H9 (cell line): ENCODE measurements around the gene CDKL1. TPM values are rescaled to one million over a fixed set of nuclear protein-coding genes. Genes with fewer than 3 reads are reported as not detected.

Experiments
- DNase-seq: peaks from one replicate; pipeline ENCODE4 v3.0.0-alpha.2; 2017
- H2AFZ ChIP-seq: one replicate; pipeline ENCODE4 v1.6.1; 2013; ENCODE audit warnings: mild to moderate bottlenecking, low read length, control low read depth, moderate library complexity
- H2AK5ac ChIP-seq: 2 replicates; pipeline ENCODE4 v1.6.1; 2013; ENCODE audit warnings: low read length, control low read depth, mixed read lengths; ENCODE audit not compliant: insufficient read length
- H2BK120ac ChIP-seq: one replicate; pipeline ENCODE4 v1.6.1; 2013; ENCODE audit warnings: low read depth, mild to moderate bottlenecking, low read length, control low read depth, inconsistent platforms; ENCODE audit not compliant: poor library complexity, severe bottlenecking
- H2BK12ac ChIP-seq: 2 replicates; pipeline ENCODE4 v1.6.1; 2013; ENCODE audit warnings: low read length, control low read depth, mixed read lengths, low read depth; ENCODE audit not compliant: insufficient read length
- H2BK15ac ChIP-seq: 2 replicates; pipeline ENCODE4 v1.6.1; 2013; ENCODE audit warnings: low read depth, low read length, control low read depth
- H2BK20ac ChIP-seq: one replicate; pipeline ENCODE4 v1.6.1; 2013; ENCODE audit warnings: low read depth, mild to moderate bottlenecking, low read length, control low read depth, inconsistent platforms; ENCODE audit not compliant: poor library complexity, severe bottlenecking
- H2BK5ac ChIP-seq: 2 replicates; pipeline ENCODE4 v1.6.1; 2013; ENCODE audit warnings: low read length, control low read depth, mixed read lengths; ENCODE audit not compliant: insufficient read length
- H3K14ac ChIP-seq: 2 replicates; pipeline ENCODE4 v1.6.1; 2013; ENCODE audit warnings: low read length, control low read depth; ENCODE audit not compliant: insufficient read depth
- H3K18ac ChIP-seq: 2 replicates; pipeline ENCODE4 v1.6.1; 2013; ENCODE audit warnings: low read depth, mild to moderate bottlenecking, mixed read lengths, low read length, control low read depth; ENCODE audit not compliant: insufficient read length
- H3K23ac ChIP-seq: 2 replicates; pipeline ENCODE4 v1.6.1; 2013; ENCODE audit warnings: low read length, control low read depth, mixed read lengths, low read depth; ENCODE audit not compliant: insufficient read length
- H3K23me2 ChIP-seq: 2 replicates; pipeline ENCODE4 v1.6.1; 2013; ENCODE audit warnings: low read depth, mild to moderate bottlenecking, mixed read lengths, low read length, control low read depth; ENCODE audit not compliant: insufficient read length, poor library complexity, severe bottlenecking
- H3K27ac ChIP-seq: 2 replicates; pipeline ENCODE4 v1.5.1; 2013; ENCODE audit warnings: low read length, control low read depth, mixed read lengths, low read depth; ENCODE audit not compliant: insufficient read length
- H3K27me3 ChIP-seq: 2 replicates; pipeline ENCODE4 v1.6.1; 2013; ENCODE audit warnings: low read length, control low read depth, inconsistent platforms; ENCODE audit not compliant: insufficient read depth
- H3K4ac ChIP-seq: 2 replicates; pipeline ENCODE4 v1.6.1; 2013; ENCODE audit warnings: low read depth, mild to moderate bottlenecking, control low read depth, inconsistent platforms, low read length, moderate library complexity
- H3K4me1 ChIP-seq: 2 replicates; pipeline ENCODE4 v1.6.1; 2013; ENCODE audit warnings: low read length, control low read depth, inconsistent platforms; ENCODE audit not compliant: insufficient read depth
- H3K4me2 ChIP-seq: 2 replicates; pipeline ENCODE4 v1.6.1; 2013; ENCODE audit warnings: low read length, control low read depth, mixed read lengths; ENCODE audit not compliant: insufficient read length, insufficient read depth
- H3K56ac ChIP-seq: 2 replicates; pipeline ENCODE4 v1.6.1; 2013; ENCODE audit warnings: low read depth, mild to moderate bottlenecking, mixed read lengths, low read length, control low read depth; ENCODE audit not compliant: insufficient read length
- H3K79me1 ChIP-seq: 2 replicates; pipeline ENCODE4 v1.6.1; 2013; ENCODE audit warnings: low read depth, mild to moderate bottlenecking, moderate library complexity, low read length, control low read depth, inconsistent platforms; ENCODE audit not compliant: insufficient read depth, poor library complexity, severe bottlenecking
- H3K79me2 ChIP-seq: 2 replicates; pipeline ENCODE4 v1.6.1; 2013; ENCODE audit warnings: low read length, control low read depth, inconsistent platforms; ENCODE audit not compliant: insufficient read depth
- H3K9ac ChIP-seq: 2 replicates; pipeline ENCODE4 v1.6.1; 2013; ENCODE audit warnings: low read length, control low read depth, mixed read lengths; ENCODE audit not compliant: insufficient read length; ENCODE audit errors: extremely low read depth
- H3K9me3 ChIP-seq: one replicate; pipeline ENCODE4 v1.6.1; 2013; ENCODE audit warnings: low read depth, low read length, inconsistent platforms; ENCODE audit not compliant: control insufficient read depth
- H3T11ph ChIP-seq: one replicate; pipeline ENCODE4 v1.6.1; 2013; ENCODE audit warnings: mild to moderate bottlenecking, low read length, control low read depth, inconsistent platforms
- H4K20me1 ChIP-seq: one replicate; pipeline ENCODE4 v1.6.1; 2013; ENCODE audit not compliant: control insufficient read depth, insufficient read length, insufficient read depth
- H4K5ac ChIP-seq: 2 replicates; pipeline ENCODE4 v1.6.1; 2013; ENCODE audit warnings: low read depth, mild to moderate bottlenecking, mixed read lengths, low read length, control low read depth; ENCODE audit not compliant: insufficient read length
- H4K8ac ChIP-seq: replicated peaks from 2 replicates; pipeline ENCODE4 v1.6.1; 2013; ENCODE audit warnings: low read length, control low read depth, mixed read lengths, low read depth; ENCODE audit not compliant: insufficient read length
- H4K91ac ChIP-seq: 2 replicates; pipeline ENCODE4 v1.6.1; 2013; ENCODE audit warnings: low read depth, mild to moderate bottlenecking, moderate library complexity, mixed read lengths, low read length, control low read depth; ENCODE audit not compliant: insufficient read length
- H3K27ac Mint-ChIP-seq, 3 experiments: 2 replicates in 2 of 3; 3 replicates in 1 of 3; pipeline ENCODE4 v1.8.0; 2020 to 2021; ENCODE audit warnings: mixed read lengths in 3 of 3, mild to moderate bottlenecking in 1 of 3, moderate library complexity in 1 of 3
- H3K27me3 Mint-ChIP-seq: 2 replicates; pipeline ENCODE4 v1.8.0; 2021; ENCODE audit warnings: low read depth, mild to moderate bottlenecking, moderate library complexity, mixed read lengths
- H3K36me3 Mint-ChIP-seq, 3 experiments: 2 replicates in 2 of 3; 3 replicates in 1 of 3; pipeline ENCODE4 v1.8.0; 2020 to 2021; ENCODE audit warnings: low read depth in 3 of 3, mixed read lengths in 3 of 3; ENCODE audit not compliant: insufficient read depth in 1 of 3
- H3K4me1 Mint-ChIP-seq, 2 experiments: 2 replicates each; pipeline ENCODE4 v1.8.0; 2020; ENCODE audit warnings: mixed read lengths in 2 of 2
- H3K4me3 Mint-ChIP-seq, 2 experiments: 2 replicates in 1 of 2; 3 replicates in 1 of 2; pipeline ENCODE4 v1.8.0; 2020 to 2021; ENCODE audit warnings: mild to moderate bottlenecking in 2 of 2, mixed read lengths in 2 of 2, moderate library complexity in 1 of 2
- H3K9me3 Mint-ChIP-seq, 2 experiments: 2 replicates in 1 of 2; 3 replicates in 1 of 2; pipeline ENCODE4 v1.8.0; 2020; ENCODE audit warnings: mild to moderate bottlenecking in 2 of 2, mixed read lengths in 2 of 2, moderate library complexity in 1 of 2
- CTCF ChIP-seq: fragments of 200-600 bp; sonication (generic); conservative IDR thresholded peaks from 3 replicates; pipeline ENCODE4 v1.8.0; 2021; ENCODE audit warnings: antibody characterized with exemption, mild to moderate bottlenecking
- WGBS: extraction: QIAGEN DNeasy Blood & Tissue Kit; methylation state at CpG from one replicate; pipeline ENCODE4 v1.1.7; 2013; ENCODE audit warnings: missing lambda C conversion rate, low lambda C conversion rate, mixed read lengths; ENCODE audit not compliant: insufficient read length; ENCODE audit errors: extremely low coverage; 5-methylcytosine and 5-hydroxymethylcytosine counted together
- total RNA-seq: library from RNA; stranded (reverse); gene quantifications from 2 replicates; pipeline ENCODE4 v1.2.1, GENCODE V29; 2021

CDKL1 gene
- total RNA-seq, 1 experiment from 2014 or later: 0.72 TPM

DNA sequence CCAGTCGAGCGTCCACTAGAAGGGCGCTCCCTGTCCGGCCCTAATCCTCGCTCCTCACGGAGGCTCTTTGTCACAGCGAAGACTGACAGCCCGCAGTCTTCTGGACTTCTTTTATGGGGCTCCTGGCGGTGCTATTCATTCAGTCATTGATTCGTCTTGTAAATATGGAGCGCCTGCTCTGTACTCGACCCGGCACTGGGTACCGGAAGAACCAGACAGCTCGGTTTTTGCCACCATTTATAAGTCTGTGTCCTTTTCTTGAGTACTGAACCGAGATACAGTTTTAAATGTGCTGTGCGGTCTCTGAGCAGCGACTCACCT is 84.0 kb downstream of the CDKL1 start:
- H3K4me1 ChIP-seq: no peaks in the 10 kb centered on the region
- H3K4ac ChIP-seq: no peak overlapping the region; the same call in 1 of the 2 replicates
- no peaks in the 10 kb centered on the region for H4K20me1 ChIP-seq
- no peak overlapping the region for H4K5ac ChIP-seq
- no peak overlapping the region for H2BK15ac ChIP-seq
- DNase-seq: no peak
- H2BK5ac ChIP-seq: no peak overlapping the region
- no peak overlapping the region for H2BK12ac ChIP-seq
- H3K27ac Mint-ChIP-seq: peak overlapping the region; percentile 90 to 98 (median 97)
- H3T11ph ChIP-seq: no peak overlapping the region
- H2BK120ac ChIP-seq: no peak overlapping the region
- H3K79me2 ChIP-seq: peaks cover 10% of the 10 kb centered on the region; the same call in 1 of the 2 replicates
- peaks cover 9% of the 10 kb centered on the region for H3K23me2 ChIP-seq
- peak overlapping the region; percentile 65 for H3K18ac ChIP-seq
- no peak overlapping the region for H3K23ac ChIP-seq
- H3K56ac ChIP-seq: no peak overlapping the region
- H3K4me3 Mint-ChIP-seq: peak overlapping the region; percentile 88 to 94
- WGBS: no CpG with 5 or more reads among the region's 18 CpGs
- no peaks in the 10 kb centered on the region for H3K27me3 ChIP-seq
- H3K36me3 Mint-ChIP-seq: peaks cover 29 to 39% (median 32%) of the 10 kb centered on the region in 3 experiments
- no peak overlapping the region for H2BK20ac ChIP-seq
- H2AK5ac ChIP-seq: no peak overlapping the region
- no peak overlapping the region for H2AFZ ChIP-seq
- peaks cover 11 to 22% of the 10 kb centered on the region in 2 experiments for H3K4me1 Mint-ChIP-seq
- peak overlapping the region; percentile 65 for H3K9ac ChIP-seq
- H3K9me3 ChIP-seq: no peaks in the 10 kb centered on the region
- H3K9me3 Mint-ChIP-seq: peaks cover 13 to 20% of the 10 kb centered on the region in 2 experiments
- TF ChIP-seq CTCF: no peak
- no peaks in the 10 kb centered on the region for H3K79me1 ChIP-seq
- peak overlapping the region; percentile 87; the same call in 1 of the 2 replicates for H3K14ac ChIP-seq
- H4K91ac ChIP-seq: no peak overlapping the region
- H4K8ac ChIP-seq: no peak overlapping the region
- no peak overlapping the region for H3K27ac ChIP-seq
- no peaks in the 10 kb centered on the region; the same call in 1 of the 2 replicates for H3K27me3 Mint-ChIP-seq
- H3K4me2 ChIP-seq: peak overlapping the region; percentile 57
